IMR-90 (cell line): ENCODE results near the gene INPP5D. TPM values are rescaled to one million over a fixed set of nuclear protein-coding genes. Genes with fewer than 3 reads are reported as not detected.

Source experiments
- ATAC-seq: fragments of 200-7000 bp; cut with Tn5 transposase; 2 replicates; pipeline ENCODE4 v1.9.1; 2020; ENCODE audit warnings: low read depth, mild to moderate bottlenecking, moderate library complexity
- BruUV-seq: library from RNA; stranded (reverse); fragments of 400-500 nt; replicated peaks from 2 replicates; lab custom pipeline; 2021; lab: Mats Ljungman, UMichigan
- CTCF ChIA-PET: fragments of 300-600 bp; formaldehyde crosslinking; extraction: SDS; loops from one replicate; lab custom pipeline; 2021; ENCODE audit warnings: antibody characterized with exemption; lab: Yijun Ruan, JAX
- POLR2A ChIA-PET: fragments of 300-600 bp; sonication (Branson Sonifier 250); formaldehyde crosslinking; loops from one replicate; lab custom pipeline; 2022; ENCODE audit warnings: antibody characterized with exemption; ENCODE audit not compliant: unreplicated experiment; lab: Charles Lee
- DNase-seq: peaks from one replicate; pipeline ENCODE4 v3.0.0; 2013
- H2AFZ ChIP-seq: replicated peaks from 2 replicates; pipeline ENCODE3; 2013; ENCODE audit warnings: low read length, mild to moderate bottlenecking; ENCODE audit not compliant: poor library complexity
- H2AK5ac ChIP-seq: 2 replicates; pipeline ENCODE4 v1.6.1; 2013; ENCODE audit warnings: low read depth, low read length, inconsistent platforms
- H2AK9ac ChIP-seq: replicated peaks from 2 replicates; pipeline ENCODE3; 2013; ENCODE audit warnings: mild to moderate bottlenecking, low read depth, low read length, moderate library complexity; ENCODE audit not compliant: poor library complexity
- H2BK120ac ChIP-seq: 2 replicates; pipeline ENCODE4 v1.6.1; 2013; ENCODE audit warnings: low read depth, low read length, inconsistent platforms
- H2BK15ac ChIP-seq: 3 replicates; pipeline ENCODE4 v1.6.1; 2013; ENCODE audit warnings: low read depth, low read length, inconsistent platforms
- H2BK20ac ChIP-seq: 2 replicates; pipeline ENCODE4 v1.6.1; 2013; ENCODE audit warnings: low read depth, mild to moderate bottlenecking, inconsistent platforms, low read length, moderate library complexity
- H2BK5ac ChIP-seq: 2 replicates; pipeline ENCODE4 v1.6.1; 2013; ENCODE audit warnings: mild to moderate bottlenecking, low read depth, low read length, inconsistent platforms; ENCODE audit not compliant: poor library complexity, severe bottlenecking
- H3K14ac ChIP-seq: replicated peaks from 2 replicates; pipeline ENCODE4 v1.6.1; 2013; ENCODE audit warnings: low read depth, low read length, inconsistent platforms
- H3K18ac ChIP-seq: 2 replicates; pipeline ENCODE4 v1.6.1; 2013; ENCODE audit warnings: low read depth, low read length, control low read depth
- H3K23ac ChIP-seq: 2 replicates; pipeline ENCODE4 v1.6.1; 2013; ENCODE audit warnings: low read depth, low read length, inconsistent platforms
- H3K27ac ChIP-seq: 2 replicates; pipeline ENCODE4 v1.5.1; 2013; ENCODE audit warnings: mild to moderate bottlenecking, control low read depth, low read length; ENCODE audit not compliant: insufficient read depth
- H3K27me3 ChIP-seq: 2 replicates; pipeline ENCODE4 v1.6.1; 2013; ENCODE audit warnings: low read length; ENCODE audit not compliant: control insufficient read depth, insufficient read depth
- H3K36me3 ChIP-seq: 2 replicates; pipeline ENCODE4 v1.6.1; 2013; ENCODE audit warnings: low read length, mixed read lengths; ENCODE audit not compliant: control insufficient read depth, insufficient read depth
- H3K4ac ChIP-seq: 2 replicates; pipeline ENCODE4 v1.6.1; 2013; ENCODE audit warnings: low read depth, low read length, inconsistent platforms
- H3K4me1 ChIP-seq: 2 replicates; pipeline ENCODE4 v1.6.1; 2013; ENCODE audit warnings: low read length, mixed read lengths; ENCODE audit not compliant: control insufficient read depth, insufficient read depth
- H3K4me2 ChIP-seq: 2 replicates; pipeline ENCODE4 v1.6.1; 2013; ENCODE audit warnings: low read depth, mild to moderate bottlenecking, control low read depth, low read length, moderate library complexity
- H3K4me3 ChIP-seq: 2 replicates; pipeline ENCODE4 v1.5.1; 2013; ENCODE audit warnings: low read depth, mild to moderate bottlenecking, control low read depth, low read length, moderate library complexity; ENCODE audit not compliant: insufficient read depth
- H3K56ac ChIP-seq: 2 replicates; pipeline ENCODE4 v1.6.1; 2013; ENCODE audit warnings: low read length, inconsistent platforms; ENCODE audit not compliant: insufficient read depth; ENCODE audit errors: extremely low read depth
- H3K79me1 ChIP-seq, 2 experiments: 2 replicates each; pipeline ENCODE4 v1.6.1; 2013; ENCODE audit warnings: low read length in 2 of 2, inconsistent platforms in 1 of 2, low read depth in 1 of 2
- H3K9ac ChIP-seq: 2 replicates; pipeline ENCODE4 v1.6.1; 2013; ENCODE audit warnings: low read depth, low read length, control low read depth
- H3K9me1 ChIP-seq: 2 replicates; pipeline ENCODE4 v1.6.1; 2013; ENCODE audit warnings: low read length, inconsistent platforms; ENCODE audit not compliant: insufficient read depth
- H3K9me3 ChIP-seq: 2 replicates; pipeline ENCODE4 v1.6.1; 2013; ENCODE audit warnings: low read length; ENCODE audit not compliant: control insufficient read depth, insufficient read depth
- H4K20me1 ChIP-seq: 2 replicates; pipeline ENCODE4 v1.6.1; 2013; ENCODE audit warnings: low read length, inconsistent platforms; ENCODE audit not compliant: insufficient read depth
- H4K5ac ChIP-seq: 2 replicates; pipeline ENCODE4 v1.6.1; 2013; ENCODE audit warnings: mild to moderate bottlenecking, low read depth, low read length, control low read depth
- H4K8ac ChIP-seq, 2 experiments: 2 replicates each; pipeline ENCODE4 v1.6.1; 2013; ENCODE audit warnings: low read depth in 2 of 2, low read length in 2 of 2, control low read depth in 1 of 2, inconsistent platforms in 1 of 2
- H4K91ac ChIP-seq: 2 replicates; pipeline ENCODE4 v1.6.1; 2013; ENCODE audit warnings: low read depth, low read length, inconsistent platforms; ENCODE audit not compliant: insufficient read depth
- BHLHE40 ChIP-seq: fragments of 150-350 bp; IDR thresholded peaks from 2 replicates; pipeline ENCODE4 v1.6.1; 2016; ENCODE audit warnings: mild to moderate bottlenecking, low read depth, low read length
- CEBPB ChIP-seq: IDR thresholded peaks from 2 replicates; pipeline ENCODE4 v1.6.1; 2012; ENCODE audit warnings: low read depth, low read length, improper control_type of control experiment
- CHD1 ChIP-seq: IDR thresholded peaks from 2 replicates; pipeline ENCODE4 v1.6.1; 2012; ENCODE audit warnings: low read depth, low read length, improper control_type of control experiment
- MAFK ChIP-seq: IDR thresholded peaks from 2 replicates; pipeline ENCODE4 v1.6.1; 2012; ENCODE audit warnings: low read depth, low read length, improper control_type of control experiment
- MAZ ChIP-seq: IDR thresholded peaks from 2 replicates; pipeline ENCODE4 v1.6.1; 2012; ENCODE audit warnings: low read depth, mild to moderate bottlenecking, low read length, improper control_type of control experiment, moderate library complexity, borderline replicate concordance
- MXI1 ChIP-seq: IDR thresholded peaks from 2 replicates; pipeline ENCODE4 v1.6.1; 2012; ENCODE audit warnings: low read depth, mild to moderate bottlenecking, low read length, moderate library complexity, borderline replicate concordance
- RAD21 ChIP-seq: IDR thresholded peaks from 2 replicates; pipeline ENCODE4 v1.6.1; 2012; ENCODE audit warnings: low read length, improper control_type of control experiment
- SMC3 ChIP-seq: fragments of 150-350 bp; IDR thresholded peaks from 2 replicates; pipeline ENCODE4 v1.6.1; 2016; ENCODE audit warnings: low read depth, mild to moderate bottlenecking, antibody characterized with exemption, low read length, moderate library complexity
- WGBS, 2 experiments: methylation state at CpG; one replicate each; pipeline versions ENCODE4 v1.1.5 to v1.1.7; 2013; ENCODE audit warnings: missing lambda C conversion rate in 2 of 2; ENCODE audit not compliant: insufficient read length in 1 of 2; ENCODE audit errors: extremely low coverage in 2 of 2; 5-methylcytosine and 5-hydroxymethylcytosine counted together
- dilution Hi-C: fragments of 300-500 bp; cut with HindIII; formaldehyde crosslinking; loops from one replicate; pipeline ENCODE4 v1.14.3; 2018; ENCODE audit warnings: low sequenced_read_pairs; ENCODE audit not compliant: unreplicated experiment
- in situ Hi-C: fragments of 300-500 bp; cut with MboI; formaldehyde crosslinking; loops from 3 replicates; pipeline ENCODE4 v1.14.3; 2019; ENCODE audit warnings: low sequenced_read_pairs, inconsistent platforms, mixed read lengths
- intact Hi-C: fragments of 100-400 bp; cut with micrococcal nuclease; formaldehyde crosslinking; loops from 2 replicates; pipeline ENCODE4 v1.10.0; 2022
- polyA plus RNA-seq, 3 experiments: library from polyadenylated mRNA; depleted of rRNA; stranded (reverse); fragments of >200 nt; gene quantifications; 2 replicates each; pipeline ENCODE4 v1.2.3, GENCODE V29; 2012; ENCODE audit warnings: low replicate concordance in 1 of 3
- total RNA-seq: library from RNA; depleted of rRNA; stranded (reverse); fragments of >200 nt; gene quantifications from 2 replicates; pipeline ENCODE4 v1.2.3, GENCODE V29; 2012
- TF ChIP-seq, protein P1 (sequence below): conservative IDR thresholded peaks from 2 replicates; pipeline ENCODE4 v1.5.1; 2012; ENCODE audit warnings: mild to moderate bottlenecking, low read depth, low read length, improper control_type of control experiment
- TF ChIP-seq, protein P2 (sequence below): fragments of 150-350 bp; IDR thresholded peaks from 2 replicates; pipeline ENCODE4 v1.6.1; 2017; ENCODE audit warnings: mild to moderate bottlenecking, antibody characterized with exemption, low read length, low read depth

The INPP5D gene
- total and polyA plus RNA-seq, 2 of the 4 experiments (the other 2 are of a cell fraction): 0.18 to 0.29 TPM

DNA sequence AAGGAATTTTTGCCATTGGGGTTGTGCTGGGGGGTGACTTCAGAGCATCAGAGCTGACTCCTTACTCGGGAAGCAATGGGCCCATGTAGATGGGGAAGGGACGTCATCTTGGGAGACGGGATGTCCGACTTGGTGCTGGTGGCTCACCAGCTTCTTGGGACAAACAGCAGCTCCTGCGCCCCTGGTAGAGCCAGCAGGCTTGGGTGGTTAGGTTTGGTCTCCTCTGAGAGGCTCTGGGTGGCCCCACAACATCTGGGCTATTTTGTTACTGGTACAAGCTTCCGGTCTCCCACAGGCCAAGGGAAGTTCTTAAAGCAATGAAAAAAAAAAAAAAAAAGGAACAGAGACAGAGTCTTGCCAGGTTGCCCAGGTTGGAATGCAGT is 48.9 kb upstream of the INPP5D start (continued):
- TF ChIP-seq, protein P1, sequence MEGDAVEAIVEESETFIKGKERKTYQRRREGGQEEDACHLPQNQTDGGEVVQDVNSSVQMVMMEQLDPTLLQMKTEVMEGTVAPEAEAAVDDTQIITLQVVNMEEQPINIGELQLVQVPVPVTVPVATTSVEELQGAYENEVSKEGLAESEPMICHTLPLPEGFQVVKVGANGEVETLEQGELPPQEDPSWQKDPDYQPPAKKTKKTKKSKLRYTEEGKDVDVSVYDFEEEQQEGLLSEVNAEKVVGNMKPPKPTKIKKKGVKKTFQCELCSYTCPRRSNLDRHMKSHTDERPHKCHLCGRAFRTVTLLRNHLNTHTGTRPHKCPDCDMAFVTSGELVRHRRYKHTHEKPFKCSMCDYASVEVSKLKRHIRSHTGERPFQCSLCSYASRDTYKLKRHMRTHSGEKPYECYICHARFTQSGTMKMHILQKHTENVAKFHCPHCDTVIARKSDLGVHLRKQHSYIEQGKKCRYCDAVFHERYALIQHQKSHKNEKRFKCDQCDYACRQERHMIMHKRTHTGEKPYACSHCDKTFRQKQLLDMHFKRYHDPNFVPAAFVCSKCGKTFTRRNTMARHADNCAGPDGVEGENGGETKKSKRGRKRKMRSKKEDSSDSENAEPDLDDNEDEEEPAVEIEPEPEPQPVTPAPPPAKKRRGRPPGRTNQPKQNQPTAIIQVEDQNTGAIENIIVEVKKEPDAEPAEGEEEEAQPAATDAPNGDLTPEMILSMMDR: no peak

DNA sequence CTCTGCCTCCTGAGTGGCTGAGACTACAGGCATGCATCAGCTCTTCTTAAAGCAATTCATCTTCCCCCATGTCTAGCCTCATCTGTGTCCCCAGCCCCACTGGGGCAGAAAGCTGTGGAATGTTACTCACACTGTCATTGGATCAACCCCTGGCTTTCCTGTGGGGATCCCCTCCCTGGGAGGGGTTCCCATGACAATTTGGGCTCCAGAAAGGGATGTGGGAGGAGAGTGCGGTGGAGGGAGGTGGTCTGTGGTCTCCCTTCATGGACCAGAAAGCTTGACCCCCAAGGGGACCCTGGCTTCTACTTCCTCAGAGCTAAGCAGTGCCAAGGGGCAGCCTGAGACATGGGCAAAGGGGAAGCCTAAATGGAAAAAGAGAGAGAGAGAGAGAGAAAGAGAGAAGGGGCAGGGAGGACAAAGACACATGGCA is 48.4 kb upstream of the INPP5D start:
- Histone ChIP-seq H2AFZ (no peak overlapping the region), H3K9me1 (no peaks in the 10 kb centered on the region), H2AK9ac (no peak overlapping the region), H3K18ac (no peak overlapping the region), H3K9me3 (no peaks in the 10 kb centered on the region), H4K8ac (no peak overlapping the region), H3K4ac (no peak overlapping the region), H3K9ac (no peak overlapping the region), H3K27ac (no peak overlapping the region), H3K4me3 (no peak overlapping the region), H4K5ac (no peak overlapping the region), H4K20me1 (no peaks in the 10 kb centered on the region), H2BK120ac (no peak overlapping the region), H3K4me1 (no peaks in the 10 kb centered on the region), H3K23ac (no peak overlapping the region), H3K27me3 (peaks cover 6% of the 10 kb centered on the region; the same call in 1 of the 2 replicates), H4K91ac (no peak overlapping the region), H2BK20ac (no peak overlapping the region), H3K4me2 (no peak overlapping the region), H2AK5ac (no peak overlapping the region), H3K14ac (no peak overlapping the region), H2BK5ac (no peak overlapping the region), H3K36me3 (no peaks in the 10 kb centered on the region), H3K56ac (no peak overlapping the region), H2BK15ac (no peak overlapping the region), H3K79me1 (no peaks in the 10 kb centered on the region)
- no peak for ATAC-seq
- in situ Hi-C loops (no loop called here), dilution Hi-C loops (no loop called here), intact Hi-C loops (no loop called here)
- BruUV-seq: no TSS peak
- 100% methylated on average over 1 of the region's 1 CpG; no CpG with 5 or more reads in 1 of the 2 experiments for WGBS, 2 experiments
- ChIA-PET POLR2A (no interaction called here), CTCF (no interaction called here)
- TF ChIP-seq CEBPB (no peak), MXI1 (no peak), MAZ (no peak), RAD21 (no peak), MAFK (no peak), SMC3 (no peak), BHLHE40 (no peak), CHD1 (no peak)
- TF ChIP-seq, protein P2, sequence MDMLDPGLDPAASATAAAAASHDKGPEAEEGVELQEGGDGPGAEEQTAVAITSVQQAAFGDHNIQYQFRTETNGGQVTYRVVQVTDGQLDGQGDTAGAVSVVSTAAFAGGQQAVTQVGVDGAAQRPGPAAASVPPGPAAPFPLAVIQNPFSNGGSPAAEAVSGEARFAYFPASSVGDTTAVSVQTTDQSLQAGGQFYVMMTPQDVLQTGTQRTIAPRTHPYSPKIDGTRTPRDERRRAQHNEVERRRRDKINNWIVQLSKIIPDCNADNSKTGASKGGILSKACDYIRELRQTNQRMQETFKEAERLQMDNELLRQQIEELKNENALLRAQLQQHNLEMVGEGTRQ: no peak
- TF ChIP-seq, protein P1: no peak
- no peak for DNase-seq
